Esophagus (tissue), 2 donors: ENCODE results near the gene OBSCN. TPM values are rescaled to one million over a fixed set of nuclear protein-coding genes. Genes with fewer than 3 reads are reported as not detected.

Experiments
- H3K27ac ChIP-seq, 2 donors: one replicate each; pipeline ENCODE4 v1.5.1; 2013; ENCODE audit warnings: low read depth in 2 of 2, mild to moderate bottlenecking in 2 of 2, inconsistent platforms in 1 of 2, low read length in 1 of 2, moderate library complexity in 1 of 2
- H3K27me3 ChIP-seq, 2 donors: one replicate each; pipeline ENCODE4 v1.6.1; 2013; ENCODE audit warnings: low read length in 2 of 2, control low read depth in 1 of 2, mild to moderate bottlenecking in 1 of 2; ENCODE audit not compliant: insufficient read depth in 2 of 2, control insufficient read depth in 1 of 2
- H3K36me3 ChIP-seq, 2 donors: one replicate each; pipeline ENCODE4 v1.6.1; 2013; ENCODE audit warnings: low read length in 1 of 2; ENCODE audit not compliant: control insufficient read depth in 2 of 2, insufficient read depth in 2 of 2
- H3K4me1 ChIP-seq, 2 donors: one replicate each; pipeline ENCODE4 v1.6.1; 2013; ENCODE audit warnings: low read length in 1 of 2; ENCODE audit not compliant: control insufficient read depth in 2 of 2, insufficient read depth in 2 of 2
- H3K4me3 ChIP-seq, 2 donors: one replicate each; pipeline ENCODE4 v1.5.1; 2013; ENCODE audit warnings: low read length in 2 of 2, mild to moderate bottlenecking in 2 of 2, low read depth in 1 of 2, moderate library complexity in 1 of 2
- H3K9me3 ChIP-seq, 2 donors: one replicate each; pipeline ENCODE4 v1.6.1; 2013; ENCODE audit warnings: mild to moderate bottlenecking in 2 of 2, low read depth in 1 of 2, low read length in 1 of 2, moderate library complexity in 1 of 2; ENCODE audit not compliant: control insufficient read depth in 2 of 2, insufficient read depth in 1 of 2
- WGBS, 2 donors: extraction: QIAGEN DNeasy Blood & Tissue Kit; methylation state at CpG; one replicate each; pipeline ENCODE4 v1.1.7; 2013; 5-methylcytosine and 5-hydroxymethylcytosine counted together
- polyA plus RNA-seq, 2 donors: library from polyadenylated mRNA; stranded (reverse); fragments of 200-250 nt; gene quantifications; one replicate each; pipeline ENCODE4 v1.2.3, GENCODE V29; 2013
- donor health status: healthy with polysubstance abuse.
- donor health status: Bipolar disorder and iron deficiency.

OBSCN gene
- polyA plus RNA-seq, 2 donors: 7.7 to 20.6 TPM

- Histone ChIP-seq H3K4me1 (no peaks in the 10 kb centered on the region), H3K4me3 (no peak overlapping the region), H3K36me3 (peaks cover 0 to 11% of the 10 kb centered on the region in 2 donors), H3K27me3 (no peaks in the 10 kb centered on the region), H3K27ac (no peak overlapping the region), H3K9me3 (no peaks in the 10 kb centered on the region)
- WGBS, 2 donors: 86 to 89% methylated on average over 15 of the region's 15 CpGs
Observed at GRCh38 chr1:228335406-228336307, 127.8 kb downstream of the OBSCN start.

- Histone ChIP-seq H3K4me1 (no peaks in the 10 kb centered on the region), H3K4me3 (no peak overlapping the region), H3K9me3 (no peaks in the 10 kb centered on the region), H3K27me3 (no peaks in the 10 kb centered on the region), H3K27ac (no peak overlapping the region), H3K36me3 (peaks cover 0 to 11% of the 10 kb centered on the region in 2 donors)
- WGBS, 2 donors: 88% methylated on average over 18 of the region's 18 CpGs
Observed at GRCh38 chr1:228336308-228337030, 128.6 kb downstream of the OBSCN start.

- H3K4me1 ChIP-seq: no peaks in the 10 kb centered on the region
- H3K27me3 ChIP-seq: no peaks in the 10 kb centered on the region
- no peak overlapping the region for H3K27ac ChIP-seq
- WGBS, 2 donors: 92% methylated on average over 15 of the region's 15 CpGs
- no peak overlapping the region for H3K4me3 ChIP-seq
- no peaks in the 10 kb centered on the region for H3K9me3 ChIP-seq
- peaks cover 0 to 11% of the 10 kb centered on the region in 2 donors for H3K36me3 ChIP-seq
Observed at GRCh38 chr1:228337031-228337564, 129.3 kb downstream of the OBSCN start.

- no peaks in the 10 kb centered on the region for H3K4me1 ChIP-seq
- no peaks in the 10 kb centered on the region for H3K27me3 ChIP-seq
- H3K27ac ChIP-seq: no peak overlapping the region
- WGBS, 2 donors: 90 to 93% methylated on average over 26 of the region's 26 CpGs
- H3K4me3 ChIP-seq: no peak overlapping the region
- peaks cover 0 to 11% of the 10 kb centered on the region in 2 donors for H3K36me3 ChIP-seq
- H3K9me3 ChIP-seq: no peaks in the 10 kb centered on the region
Observed at GRCh38 chr1:228337711-228338520, 130.1 kb downstream of the OBSCN start.

GRCh38 chr1:228338521-228339051 lies 130.7 kb downstream of the OBSCN start:
- H3K36me3 ChIP-seq: peaks cover 0 to 9% of the 10 kb centered on the region in 2 donors
- no peaks in the 10 kb centered on the region for H3K9me3 ChIP-seq
- WGBS, 2 donors: 88 to 92% methylated on average over 21 of the region's 21 CpGs
- H3K4me3 ChIP-seq: no peak overlapping the region
- no peak overlapping the region for H3K27ac ChIP-seq
- no peaks in the 10 kb centered on the region for H3K4me1 ChIP-seq
- H3K27me3 ChIP-seq: no peaks in the 10 kb centered on the region

GRCh38 chr1:228339059-228339704 lies 131.3 kb downstream of the OBSCN start:
- H3K36me3 ChIP-seq: peaks cover 0 to 8% of the 10 kb centered on the region in 2 donors
- H3K27me3 ChIP-seq: no peaks in the 10 kb centered on the region
- no peaks in the 10 kb centered on the region for H3K4me1 ChIP-seq
- no peak overlapping the region for H3K4me3 ChIP-seq
- H3K27ac ChIP-seq: no peak overlapping the region
- WGBS, 2 donors: 91 to 99% methylated on average over 8 to 9 of the region's 9 CpGs
- no peaks in the 10 kb centered on the region for H3K9me3 ChIP-seq

- Histone ChIP-seq H3K4me3 (no peak overlapping the region), H3K36me3 (peaks cover 0 to 8% of the 10 kb centered on the region in 2 donors), H3K27ac (no peak overlapping the region), H3K9me3 (peaks cover 0 to 3% of the 10 kb centered on the region in 2 donors), H3K4me1 (no peaks in the 10 kb centered on the region), H3K27me3 (no peaks in the 10 kb centered on the region)
- 90% methylated on average over 24 of the region's 24 CpGs for WGBS, 2 donors
Observed at GRCh38 chr1:228339766-228340685, 132.2 kb downstream of the OBSCN start.
